GM06990 (cell line): ENCODE measurements around the gene SLC25A22.

Source experiments
- DNase-seq: peaks from one replicate; pipeline ENCODE4 v3.0.0-alpha.2; 2011; ENCODE audit not compliant: insufficient read length; ENCODE audit errors: extremely low read depth
- H3K27me3 ChIP-seq: replicated peaks from 2 replicates; pipeline ENCODE4 v1.6.0; 2011; ENCODE audit warnings: low read length; ENCODE audit not compliant: control insufficient read depth, insufficient read depth
- H3K36me3 ChIP-seq: 2 replicates; pipeline ENCODE4 v1.5.1; 2011; ENCODE audit warnings: low read length; ENCODE audit not compliant: control insufficient read depth, insufficient read depth
- H3K4me3 ChIP-seq: replicated peaks from 2 replicates; pipeline ENCODE4 v1.5.1; 2011; ENCODE audit warnings: low read depth, mild to moderate bottlenecking, control low read depth, low read length
- CTCF ChIP-seq: IDR thresholded peaks from 2 replicates; pipeline ENCODE4 v1.5.1; 2011; ENCODE audit warnings: low read length, control low read depth, mild to moderate bottlenecking, inconsistent platforms; ENCODE audit not compliant: insufficient read depth, poor library complexity, severe bottlenecking

SLC25A22 gene

GRCh38 chr11:764322-765024, 33.6 kb downstream of the SLC25A22 start:
- DNase-seq: no peak
- Histone ChIP-seq H3K4me3 (no peak overlapping the region), H3K36me3 (peaks cover 43% of the 10 kb centered on the region), H3K27me3 (no peaks in the 10 kb centered on the region)
- no peak for TF ChIP-seq CTCF

GRCh38 chr11:763549-764321, 34.3 kb downstream of the SLC25A22 start:
- no peak for TF ChIP-seq CTCF
- peaks cover 43% of the 10 kb centered on the region for H3K36me3 ChIP-seq
- no peaks in the 10 kb centered on the region for H3K27me3 ChIP-seq
- no peak for DNase-seq
- no peak overlapping the region for H3K4me3 ChIP-seq

- Histone ChIP-seq H3K36me3 (peaks cover 43% of the 10 kb centered on the region), H3K4me3 (no peak overlapping the region), H3K27me3 (no peaks in the 10 kb centered on the region)
- no peak for TF ChIP-seq CTCF
- DNase-seq: no peak
Measured at GRCh38 chr11:763073-763463, 35.0 kb downstream of the SLC25A22 start.

- TF ChIP-seq CTCF: peak; percentile 35
- H3K27me3 ChIP-seq: no peaks in the 10 kb centered on the region
- peaks cover 45% of the 10 kb centered on the region for H3K36me3 ChIP-seq
- no peak for DNase-seq
- H3K4me3 ChIP-seq: no peak overlapping the region
Measured at GRCh38 chr11:762421-763072, 35.5 kb downstream of the SLC25A22 start.

GRCh38 chr11:761526-762108, 36.5 kb downstream of the SLC25A22 start:
- H3K36me3 ChIP-seq: peaks cover 43% of the 10 kb centered on the region
- TF ChIP-seq CTCF: no peak
- DNase-seq: no peak

More at GRCh38 chr11:761526-762108, 36.5 kb downstream of the SLC25A22 start:
- H3K4me3 ChIP-seq: no peak overlapping the region
- no peaks in the 10 kb centered on the region for H3K27me3 ChIP-seq
